GM21737 (cell line): ENCODE measurements around the gene BLM.
A peak's percentile ranks its signal among the peaks of the same experiment; 100 is the strongest.

Source experiments
- ATAC-seq: cut with Tn5 transposase; IDR thresholded peaks from one replicate; pipeline ENCODE4 v1.9.1; 2021; ENCODE audit warnings: mild to moderate bottlenecking, moderate library complexity; ENCODE audit not compliant: unreplicated experiment

BLM gene

DNA sequence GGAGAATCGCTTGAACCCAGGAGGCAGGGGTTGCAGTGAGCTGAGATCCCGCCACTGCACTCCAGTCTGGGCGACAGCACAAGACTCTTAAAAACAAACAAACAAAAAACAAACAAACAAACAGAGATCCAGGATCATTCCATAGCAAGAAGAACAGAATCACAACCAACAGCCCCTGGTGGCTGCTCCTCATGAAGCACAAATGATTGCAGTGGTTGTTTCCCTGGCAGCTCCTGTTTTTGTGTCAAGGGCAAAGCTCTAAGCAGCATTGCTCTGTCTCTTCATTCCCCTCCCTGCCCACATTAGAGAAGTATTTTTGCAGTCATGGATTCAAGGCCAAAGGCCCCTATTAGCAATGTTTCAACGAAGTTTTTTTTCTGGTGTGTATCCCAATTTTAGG lies 25.8 kb upstream of the BLM start:
- no peak for ATAC-seq

DNA sequence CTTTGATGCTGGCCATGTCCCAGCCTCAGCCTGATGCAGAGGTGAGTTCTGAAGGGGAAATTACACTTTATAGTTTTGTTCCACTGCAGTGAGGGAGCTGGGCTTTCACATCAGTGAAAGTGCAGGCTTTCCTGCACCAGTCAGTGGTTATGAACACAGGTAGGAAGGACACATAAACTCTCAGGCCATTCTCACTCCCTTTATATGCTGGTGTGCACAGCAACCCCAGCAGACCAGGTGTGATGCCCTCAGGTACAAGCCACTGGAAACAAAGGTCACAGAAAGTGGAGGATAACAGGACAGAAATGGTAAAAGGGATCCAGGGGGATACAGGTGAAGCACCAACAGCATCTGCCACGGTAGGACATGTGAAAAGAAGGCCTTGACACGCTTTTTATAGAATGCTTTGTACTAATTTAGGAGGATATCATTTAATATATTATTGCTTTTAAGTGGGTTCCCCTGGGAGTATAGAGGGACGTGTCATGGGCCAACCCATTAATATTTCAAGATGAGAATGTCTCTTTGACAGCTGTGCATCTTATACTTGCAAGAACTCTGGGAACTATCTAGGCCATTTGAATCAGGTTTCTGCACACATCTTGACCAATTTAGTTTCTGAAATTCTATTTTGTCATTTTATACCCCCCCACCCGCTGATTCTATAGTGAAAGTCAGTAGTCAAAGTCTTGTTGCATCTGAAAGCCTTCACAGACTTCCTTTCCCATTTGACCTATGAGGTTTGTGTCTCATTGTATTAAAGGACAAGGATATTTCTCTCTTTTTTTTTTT lies 25.0 kb upstream of the BLM start:
- ATAC-seq = peak; percentile 75

DNA sequence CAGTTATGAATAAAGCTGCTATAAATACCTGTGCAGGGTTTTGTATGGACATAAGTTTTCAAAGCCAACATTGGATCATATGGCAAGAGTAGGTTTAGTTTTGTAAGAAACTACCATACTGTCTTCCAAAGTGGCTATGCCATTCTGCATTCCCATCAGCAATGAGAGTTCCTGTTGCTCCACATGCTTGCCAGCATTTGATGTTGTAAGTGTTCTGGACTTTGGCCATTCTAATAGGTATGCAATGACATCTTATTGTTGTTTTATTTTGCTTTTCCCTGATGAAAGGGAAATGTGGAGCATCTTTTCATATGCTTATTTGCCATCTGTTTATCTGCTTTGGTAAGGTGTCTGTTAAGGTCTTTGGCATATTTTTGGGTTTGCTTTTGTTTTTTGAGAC lies 22.2 kb upstream of the BLM start:
- ATAC-seq = no peak

DNA sequence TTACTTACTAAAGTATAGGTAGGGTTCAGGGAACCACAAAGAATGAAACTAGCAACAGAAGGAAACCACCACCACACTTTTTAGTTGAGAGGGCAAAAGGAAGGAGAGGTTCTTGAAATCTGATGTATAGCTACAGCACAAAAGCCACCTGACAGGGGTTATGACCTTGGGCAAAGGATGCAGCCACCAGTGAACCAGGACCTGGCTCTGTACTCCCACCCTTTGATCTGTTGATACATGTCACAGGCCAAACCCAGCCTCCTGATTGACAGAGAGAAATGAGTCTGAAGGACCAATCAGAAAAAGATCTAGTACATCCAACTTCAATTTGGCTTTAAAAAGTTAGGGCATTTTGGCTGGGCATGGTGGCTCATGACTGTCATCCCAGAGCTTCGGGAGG lies 20.0 kb upstream of the BLM start:
- ATAC-seq = no peak

DNA sequence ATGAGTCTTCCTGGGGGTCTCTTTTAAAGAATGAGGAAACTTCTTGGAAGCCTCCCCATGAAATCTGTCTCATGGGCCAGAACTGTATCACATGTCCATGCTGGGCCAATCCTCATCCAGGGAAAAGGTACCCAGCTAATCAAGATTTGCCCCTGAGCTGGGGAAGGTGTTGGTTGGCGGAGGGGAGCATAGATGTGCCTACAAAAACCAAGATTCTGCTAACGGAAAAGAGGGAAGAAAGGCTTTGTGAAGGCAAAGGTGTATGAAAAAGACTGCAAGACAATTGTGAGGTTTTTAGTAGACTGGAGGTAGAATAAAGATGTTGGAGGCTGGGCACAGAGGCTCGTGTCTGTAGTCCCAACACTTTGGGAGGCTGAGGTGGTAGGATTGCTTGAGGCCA lies 18.5 kb upstream of the BLM start:
- ATAC-seq = no peak

- no peak for ATAC-seq
Observed at GRCh38 chr15:90701048-90701447, 16.1 kb upstream of the BLM start.

DNA sequence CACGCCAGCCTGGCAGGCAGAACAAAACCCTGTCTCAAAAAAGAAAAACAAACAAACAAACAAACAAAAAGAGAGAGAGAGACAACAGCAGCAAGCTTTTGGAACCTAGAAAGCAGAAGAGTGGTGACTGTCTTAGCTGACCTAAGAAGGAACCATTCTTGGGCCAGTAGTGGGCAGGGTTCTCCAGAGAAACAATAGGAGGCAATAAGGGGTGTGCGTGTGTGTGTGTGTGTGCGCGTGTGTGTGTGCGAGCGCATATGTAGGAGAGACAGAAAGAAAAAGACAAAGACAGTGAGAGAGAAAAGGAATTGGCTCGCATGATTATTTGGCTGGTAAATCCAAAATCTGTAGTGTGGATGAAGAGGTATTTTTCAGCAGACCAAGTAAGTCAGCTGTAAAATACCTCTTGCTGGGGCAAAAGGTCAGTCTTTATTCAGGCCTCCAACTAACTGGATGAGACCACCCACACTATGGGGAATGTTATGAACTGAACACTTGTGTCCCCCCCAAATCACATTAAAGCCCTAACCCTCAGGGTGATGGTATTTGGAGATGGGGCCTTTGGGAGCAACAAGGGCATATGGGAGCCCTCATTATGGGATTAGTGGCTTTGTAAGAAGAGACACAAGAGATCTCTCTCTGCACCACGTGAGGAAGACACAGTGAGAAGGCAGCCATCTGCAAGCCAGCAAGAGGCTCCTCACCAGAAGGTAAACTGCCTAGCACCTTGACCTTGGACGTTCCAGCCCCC lies 15.1 kb upstream of the BLM start:
- ATAC-seq = no peak

DNA sequence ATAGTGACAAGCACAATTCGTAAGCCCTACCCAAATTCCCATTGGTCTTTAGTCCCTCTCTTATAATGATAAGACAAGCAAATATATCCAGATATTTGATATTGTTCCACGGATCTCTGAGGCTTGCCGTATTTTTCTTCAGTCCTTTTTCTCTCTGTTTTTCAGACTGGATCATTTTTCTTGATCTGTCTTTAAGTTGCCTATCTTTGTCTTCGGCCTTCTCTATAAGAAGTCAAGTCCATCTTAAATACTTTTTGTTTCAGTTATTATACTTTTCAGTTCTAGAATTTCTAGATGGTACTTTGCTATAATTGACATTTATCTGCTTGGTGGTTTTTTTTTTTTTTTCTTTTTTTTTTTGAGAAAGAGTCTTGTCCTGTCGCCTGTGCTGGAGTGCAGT lies 13.7 kb upstream of the BLM start:
- no peak for ATAC-seq

DNA sequence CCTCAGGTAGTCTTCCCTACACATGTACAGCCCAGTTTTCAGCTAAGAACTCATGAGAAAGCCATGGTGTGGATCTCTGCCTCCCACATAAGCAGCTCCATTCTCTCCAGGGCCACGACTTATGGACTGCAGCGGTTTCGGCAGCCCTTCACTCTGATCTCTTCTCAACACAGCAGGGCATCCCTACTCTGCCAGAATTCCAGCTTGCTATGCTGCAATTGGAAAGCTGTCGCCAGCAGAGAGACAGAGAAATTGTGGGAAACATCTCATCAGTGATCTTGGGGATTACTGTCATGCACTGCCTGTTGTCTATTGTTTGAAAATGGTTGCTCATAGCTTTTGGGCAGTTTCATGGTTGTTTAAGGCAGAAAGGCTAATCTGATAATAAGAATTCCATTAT lies 11.9 kb upstream of the BLM start:
- no peak for ATAC-seq

DNA sequence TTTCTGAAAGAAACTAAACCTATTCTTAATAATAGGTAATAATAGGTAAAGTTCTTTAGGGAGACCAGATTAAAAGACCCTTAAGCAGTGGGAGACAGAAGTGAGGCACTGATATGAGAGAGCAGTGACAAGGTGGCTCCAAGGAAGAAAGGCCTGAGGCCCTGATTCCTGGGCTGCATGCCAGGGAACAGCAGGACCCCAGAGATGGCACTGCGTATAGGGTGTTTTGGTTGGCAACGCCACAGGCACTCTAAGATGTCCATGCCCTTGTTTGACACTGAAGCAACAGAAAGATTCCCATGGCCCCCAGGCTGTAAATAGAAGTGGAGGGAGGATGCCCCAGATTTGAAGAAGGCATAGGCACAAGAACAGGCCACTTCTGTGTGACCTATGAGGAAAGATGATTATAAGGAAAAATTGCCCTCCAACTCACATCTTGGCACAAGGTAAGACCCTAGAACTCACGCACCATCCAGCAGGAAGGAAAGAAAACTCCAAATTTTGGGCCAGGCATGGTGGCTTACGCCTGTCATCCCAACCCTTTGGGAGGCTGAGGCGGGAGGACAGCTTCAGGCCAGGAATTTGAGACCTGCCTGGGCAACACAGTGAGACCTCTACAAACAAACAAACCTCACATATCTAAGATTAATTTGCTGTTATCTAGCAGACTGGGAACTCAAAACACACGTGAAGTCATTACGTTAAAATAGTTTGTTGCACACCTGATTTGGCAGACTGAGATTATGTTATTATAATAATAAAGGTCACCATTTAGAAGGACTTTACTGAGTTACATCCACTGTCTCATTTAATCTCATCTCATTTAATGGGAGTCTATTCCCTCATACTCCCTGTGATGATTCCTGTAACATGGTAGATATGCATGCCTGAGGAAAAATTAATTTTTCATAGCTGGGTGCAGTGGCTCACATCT lies 10.5 kb upstream of the BLM start:
- no peak for ATAC-seq

GRCh38 chr15:90707489-90707888 lies 9.7 kb upstream of the BLM start:
- ATAC-seq = no peak

- no peak for ATAC-seq
Observed at GRCh38 chr15:90708516-90708915, 8.6 kb upstream of the BLM start.

DNA sequence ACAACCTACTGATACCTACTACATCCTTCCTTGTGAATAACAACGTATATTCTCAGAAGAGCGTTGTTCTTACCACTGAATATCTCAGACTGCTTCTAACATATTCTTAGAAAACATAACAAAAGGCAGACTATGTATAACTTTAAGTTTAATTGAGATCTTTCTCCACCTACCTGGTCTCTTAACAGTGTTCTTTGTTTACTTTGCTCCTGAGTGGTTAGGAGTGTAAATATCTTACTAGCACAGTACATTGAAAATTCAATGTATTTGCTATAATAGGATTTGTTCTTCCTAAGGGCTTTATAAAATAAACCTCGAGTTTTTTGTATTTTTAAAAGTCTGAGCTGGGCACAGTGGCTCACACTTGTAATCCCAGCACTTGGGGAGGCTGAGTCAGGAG lies 7.9 kb upstream of the BLM start:
- ATAC-seq = no peak

DNA sequence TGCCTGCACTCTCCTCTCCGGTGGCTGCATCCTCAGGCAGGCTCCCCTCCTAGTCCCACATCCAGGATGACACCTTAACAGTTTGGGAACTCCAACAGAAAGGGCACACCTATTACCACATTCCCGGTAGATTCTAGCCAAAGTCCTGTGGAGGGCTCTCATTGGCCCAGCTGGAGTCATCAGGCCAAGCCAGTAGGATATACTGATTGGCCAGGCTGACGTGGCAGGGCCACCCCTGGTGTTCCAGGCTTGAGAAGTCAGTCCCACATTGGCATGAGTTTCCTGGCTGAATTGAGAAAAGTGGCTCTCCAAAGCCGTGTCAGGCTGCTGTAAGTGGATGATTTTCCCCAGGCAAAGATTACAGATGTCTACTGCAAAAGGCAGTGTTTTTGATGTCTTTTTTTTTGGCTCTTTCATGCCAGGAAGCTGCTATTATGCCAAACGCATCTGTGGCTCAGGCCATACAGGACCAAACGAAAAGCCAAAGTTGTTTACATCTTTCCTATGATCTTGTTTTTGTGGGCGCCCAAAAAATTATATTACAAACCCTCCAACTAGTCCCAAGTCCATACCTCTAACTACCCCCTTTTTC lies 6.6 kb upstream of the BLM start:
- no peak for ATAC-seq

GRCh38 chr15:90711418-90711824 lies 5.7 kb upstream of the BLM start:
- ATAC-seq = no peak

- no peak for ATAC-seq
Observed at GRCh38 chr15:90711842-90712241, 5.3 kb upstream of the BLM start.

DNA sequence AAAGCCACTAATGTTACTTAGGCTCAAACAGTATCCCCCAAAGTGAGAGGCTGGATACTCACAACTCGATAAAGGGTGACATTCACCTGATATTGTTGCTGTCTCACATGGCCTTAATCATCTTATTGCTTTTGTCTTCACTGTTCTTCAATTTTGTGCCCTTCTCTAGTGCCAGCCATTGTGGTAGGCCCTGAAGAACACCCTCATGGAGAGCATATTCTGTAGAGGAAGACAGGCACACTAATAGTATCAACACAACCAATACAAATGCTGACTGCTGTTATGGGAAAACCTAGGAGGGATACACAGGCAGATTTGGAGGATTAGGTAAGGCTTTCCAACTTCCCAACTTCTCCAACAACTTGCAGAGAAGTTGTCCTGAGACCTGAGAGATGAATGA lies 4.1 kb upstream of the BLM start:
- ATAC-seq = no peak

DNA sequence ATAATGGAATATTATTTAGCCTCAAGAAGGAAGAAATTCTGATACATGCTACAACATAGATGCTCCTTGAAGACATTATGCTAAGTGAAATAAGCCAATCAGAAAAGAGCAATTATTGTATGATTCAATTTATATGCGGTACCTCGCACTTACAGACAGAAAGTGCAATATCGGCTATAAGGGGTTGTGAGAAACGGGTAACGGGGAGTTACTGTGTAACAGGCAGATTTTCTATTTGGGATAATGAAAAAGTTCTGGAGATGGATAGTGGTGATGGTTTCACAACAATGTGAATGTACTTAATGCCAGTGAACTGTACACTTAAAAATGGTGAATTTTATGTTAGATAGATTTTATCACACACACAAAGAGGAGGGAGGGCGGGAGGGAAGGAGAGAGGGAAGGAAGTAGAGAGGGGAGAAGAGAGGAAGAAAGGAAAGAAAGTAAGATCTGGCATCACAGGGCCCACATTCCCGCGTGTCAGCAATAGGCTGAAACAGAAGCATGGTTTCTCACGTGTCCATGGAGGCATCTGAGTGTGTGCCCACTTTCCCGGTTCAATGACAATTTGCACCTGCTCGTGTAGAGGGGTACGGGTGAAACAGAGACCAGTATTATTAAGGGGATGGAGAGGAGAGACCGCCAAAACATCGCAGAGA lies 700 bp upstream of the BLM start:
- ATAC-seq = no peak

- no peak for ATAC-seq
Observed at GRCh38 chr15:90718232-90718631, 1.1 kb downstream of the BLM start.

DNA sequence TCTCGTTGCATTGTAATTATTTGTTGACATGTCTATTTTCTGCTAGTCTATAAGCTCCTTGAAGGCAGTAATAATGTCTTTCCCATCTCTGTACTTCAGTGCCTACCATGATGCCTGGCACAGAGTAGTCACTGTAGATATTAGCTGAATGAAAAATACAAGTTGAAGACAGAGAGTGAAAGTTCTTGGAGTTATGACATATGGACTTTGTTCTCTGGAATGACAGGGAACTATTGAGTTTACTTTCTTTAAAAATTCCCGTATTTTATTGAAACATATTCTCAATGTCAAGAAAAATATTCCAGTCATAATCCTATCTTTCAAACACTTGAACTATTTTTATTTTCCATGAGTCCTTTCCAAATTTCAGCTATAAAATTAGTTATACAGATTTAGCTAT lies 3.0 kb downstream of the BLM start:
- no peak for ATAC-seq

DNA sequence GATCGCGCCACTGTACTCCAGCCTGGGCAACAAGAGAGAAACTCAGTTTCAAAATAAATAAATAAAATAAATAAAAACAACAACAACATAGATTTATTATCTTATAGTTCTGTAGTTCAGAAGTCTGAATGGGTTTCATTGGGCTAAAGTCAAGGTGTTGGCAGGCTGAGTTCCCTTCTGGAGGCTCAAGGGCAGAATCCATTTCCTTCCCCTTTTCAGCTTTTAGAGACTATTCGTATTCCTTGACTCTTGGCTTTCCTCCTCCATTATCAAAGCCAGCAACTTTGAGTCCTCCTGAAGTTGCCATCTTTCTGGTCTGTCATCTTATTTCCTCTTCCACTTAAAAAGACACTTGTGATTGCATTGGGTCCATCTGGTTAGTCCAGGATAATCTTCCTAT lies 12.1 kb downstream of the BLM start:
- no peak for ATAC-seq
